ENCODE results near the gene TBC1D12. TPM values are rescaled to one million over a fixed set of nuclear protein-coding genes. Genes with fewer than 3 reads are reported as not detected.
"Not testable (repeated sequence)": the region's sequence is repeated elsewhere in the genome, so short reads cannot be mapped to it uniquely, and the experiment has no call there.

Gene TBC1D12
- total RNA-seq, 3 donors from 2014 or later, result 19.0 to 29.4 (median 27.2) TPM

DNA sequence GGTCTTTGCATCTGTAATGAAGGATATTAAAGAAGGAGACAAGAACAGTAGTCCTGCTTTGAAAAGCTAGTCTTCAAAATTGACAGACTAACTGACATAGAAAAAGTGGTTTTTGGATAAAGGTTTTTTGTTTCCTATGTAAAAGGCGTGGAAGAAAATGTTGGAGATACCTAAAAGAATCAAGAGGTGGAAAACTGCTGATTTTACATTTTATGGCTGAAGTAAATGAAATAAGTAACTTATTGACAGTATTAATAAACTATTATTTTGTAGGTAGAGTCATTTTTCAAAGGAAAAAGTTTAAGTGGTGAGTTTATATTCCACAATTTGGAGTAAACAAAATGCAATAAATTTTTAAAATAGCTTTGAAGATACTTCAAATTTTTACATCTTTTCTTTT lies 130.7 kb downstream of the TBC1D12 start:
- no peak for DNase-seq (ENCODE audit: low spot score in 2 of 2)
- Histone ChIP-seq H3K9me3 (no peaks in the 10 kb centered on the region), H3K4me1 (no peaks in the 10 kb centered on the region), H3K4me3 (no peak overlapping the region), H3K27me3 (no peaks in the 10 kb centered on the region), H3K36me3 (no peaks in the 10 kb centered on the region), H3K27ac (no peak overlapping the region)
- intact Hi-C loops (cut with DNase I; ENCODE audit: low total_unique reads), result no loop called here
- TF ChIP-seq POLR2A (IDR thresholded peaks at IDR 0.05) (no peak), POLR2AphosphoS5 (IDR thresholded peaks at IDR 0.05) (no peak)
- TF ChIP-seq, protein P1, sequence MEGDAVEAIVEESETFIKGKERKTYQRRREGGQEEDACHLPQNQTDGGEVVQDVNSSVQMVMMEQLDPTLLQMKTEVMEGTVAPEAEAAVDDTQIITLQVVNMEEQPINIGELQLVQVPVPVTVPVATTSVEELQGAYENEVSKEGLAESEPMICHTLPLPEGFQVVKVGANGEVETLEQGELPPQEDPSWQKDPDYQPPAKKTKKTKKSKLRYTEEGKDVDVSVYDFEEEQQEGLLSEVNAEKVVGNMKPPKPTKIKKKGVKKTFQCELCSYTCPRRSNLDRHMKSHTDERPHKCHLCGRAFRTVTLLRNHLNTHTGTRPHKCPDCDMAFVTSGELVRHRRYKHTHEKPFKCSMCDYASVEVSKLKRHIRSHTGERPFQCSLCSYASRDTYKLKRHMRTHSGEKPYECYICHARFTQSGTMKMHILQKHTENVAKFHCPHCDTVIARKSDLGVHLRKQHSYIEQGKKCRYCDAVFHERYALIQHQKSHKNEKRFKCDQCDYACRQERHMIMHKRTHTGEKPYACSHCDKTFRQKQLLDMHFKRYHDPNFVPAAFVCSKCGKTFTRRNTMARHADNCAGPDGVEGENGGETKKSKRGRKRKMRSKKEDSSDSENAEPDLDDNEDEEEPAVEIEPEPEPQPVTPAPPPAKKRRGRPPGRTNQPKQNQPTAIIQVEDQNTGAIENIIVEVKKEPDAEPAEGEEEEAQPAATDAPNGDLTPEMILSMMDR (IDR thresholded peaks at IDR 0.05), result no peak

DNA sequence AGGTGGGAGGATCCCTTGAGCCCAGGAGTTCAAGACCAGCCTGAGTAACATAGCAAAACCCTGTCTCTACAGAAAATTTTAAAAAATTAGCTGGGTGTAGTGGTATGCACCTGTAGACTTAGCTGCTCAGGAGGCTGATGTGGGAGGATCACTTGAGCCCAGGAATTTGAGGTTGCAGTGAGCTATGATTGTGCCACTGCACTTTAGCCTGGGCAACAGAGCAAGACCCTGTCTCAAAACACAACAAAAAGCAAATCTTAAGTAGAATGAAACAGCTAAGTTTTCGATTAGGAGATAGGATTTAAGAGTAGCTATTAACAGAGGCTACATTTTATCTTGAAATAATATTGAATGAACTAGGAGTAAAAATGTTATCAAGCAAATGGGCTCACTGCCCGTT lies 139.9 kb downstream of the TBC1D12 start:
- H3K4me1 ChIP-seq; intact Hi-C loops (cut with DNase I; ENCODE audit: low total_unique reads); H3K4me3 ChIP-seq; H3K27me3 ChIP-seq; H3K9me3 ChIP-seq; DNase-seq (ENCODE audit: low spot score in 2 of 2); H3K36me3 ChIP-seq; H3K27ac ChIP-seq: not testable (repeated sequence)

DNA sequence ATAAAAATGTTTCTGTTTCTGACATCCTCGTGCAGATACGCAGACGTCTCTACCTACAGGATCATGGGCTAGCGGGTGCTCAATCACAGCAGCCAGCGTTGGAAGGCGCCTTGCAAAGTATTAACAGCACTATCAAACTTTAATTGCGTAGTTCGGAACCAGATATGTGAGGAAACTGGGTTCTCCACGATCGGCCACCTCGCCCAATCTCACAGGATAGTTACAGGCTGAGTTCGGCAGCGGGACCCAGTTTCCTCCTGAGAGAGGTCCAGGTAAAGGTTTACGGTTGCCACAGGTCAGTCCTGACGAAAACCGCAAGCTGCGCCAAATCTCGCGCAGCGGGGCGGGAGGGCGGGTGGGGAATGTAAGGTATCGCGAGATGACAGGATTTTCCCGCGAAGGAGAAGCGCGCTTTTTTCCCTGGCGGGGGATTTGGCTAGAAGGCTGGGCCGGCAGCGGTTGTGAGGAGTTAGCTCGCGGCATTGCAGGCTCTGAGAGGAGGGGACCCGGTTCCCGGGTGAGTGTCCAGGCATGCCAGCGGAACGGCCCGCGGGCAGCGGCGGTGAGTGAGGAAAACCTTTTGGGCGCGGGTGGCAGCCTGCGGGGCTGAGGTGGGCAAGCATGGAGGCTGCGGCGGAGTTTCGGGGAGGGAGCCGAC lies 143.2 kb downstream of the TBC1D12 start, which contains the start of gene HELLS:
TSS of gene HELLS (plus strand) at position 398 of the 658 bp plus-strand sequence. CDS start at position 532, 134 bp downstream.
- peak within 1 kb of the TSS; percentile 60 to 70 for H3K27ac ChIP-seq
- TF ChIP-seq, protein P1 (IDR thresholded peaks at IDR 0.05), result no peak
- no peaks in the 10 kb centered on the region for H3K4me1 ChIP-seq
- peak within 1 kb of the TSS; percentile 63 to 66 (median 66) for H3K4me3 ChIP-seq
- H3K27me3 ChIP-seq, result no peaks in the 10 kb centered on the region
- H3K36me3 ChIP-seq, result no peaks in the 10 kb centered on the region
- no peaks in the 10 kb centered on the region for H3K9me3 ChIP-seq
- peak; percentile 66 to 76 for DNase-seq (ENCODE audit: low spot score in 2 of 2)
- intact Hi-C loops (cut with DNase I; ENCODE audit: low total_unique reads), result no loop called here

DNA sequence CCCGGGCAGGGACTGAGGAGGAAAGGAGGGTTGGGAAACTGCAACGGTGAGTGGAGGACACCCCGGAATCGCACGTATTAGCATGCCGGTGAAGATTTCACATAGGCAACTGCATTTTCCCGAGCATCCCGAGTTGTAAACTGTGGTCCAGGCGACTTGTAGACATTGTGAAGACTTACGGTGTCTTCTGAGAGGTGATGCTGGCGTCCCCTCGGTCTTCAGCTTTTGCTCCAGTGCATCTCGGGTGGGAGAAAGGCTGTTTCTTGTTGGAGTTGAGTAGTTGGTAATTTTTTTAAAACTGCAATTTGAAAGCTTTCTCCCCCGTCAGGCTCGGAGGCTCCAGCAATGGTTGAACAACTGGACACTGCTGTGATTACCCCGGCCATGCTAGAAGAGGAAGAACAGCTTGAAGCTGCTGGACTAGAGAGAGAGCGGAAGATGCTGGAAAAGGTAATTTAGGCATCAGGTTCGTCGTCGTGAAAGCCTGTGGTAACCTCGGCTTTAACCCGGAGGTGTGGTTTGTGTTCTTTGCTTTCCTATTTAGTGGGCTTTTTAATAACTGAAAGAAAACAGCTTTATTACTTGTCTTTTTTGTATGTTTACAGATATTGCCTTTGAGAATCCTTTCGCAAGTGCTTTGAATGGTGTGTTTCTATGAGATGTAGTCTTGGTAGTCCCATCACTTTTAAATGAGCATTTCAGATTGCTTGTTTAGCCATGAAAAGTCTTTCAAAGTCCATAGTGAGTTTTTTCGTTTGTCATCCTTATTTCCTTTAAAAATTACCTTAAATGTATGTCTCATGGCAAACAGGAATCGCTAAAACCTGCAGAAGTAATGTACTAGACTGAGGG lies 143.9 kb downstream of the TBC1D12 start:
- Histone ChIP-seq H3K36me3 (no peaks in the 10 kb centered on the region), H3K4me3 (peak overlapping the region; percentile 63 to 66 (median 66)), H3K27ac (peak overlapping the region in 1 of 2 donors; percentile 70), H3K27me3 (no peaks in the 10 kb centered on the region), H3K4me1 (no peaks in the 10 kb centered on the region), H3K9me3 (no peaks in the 10 kb centered on the region)
- DNase-seq (ENCODE audit: low spot score in 2 of 2), result no peak
- intact Hi-C loops (cut with DNase I; ENCODE audit: low total_unique reads), result no loop called here
- TF ChIP-seq POLR2A (IDR thresholded peaks at IDR 0.05) (no peak), POLR2AphosphoS5 (IDR thresholded peaks at IDR 0.05) (no peak)
- TF ChIP-seq, protein P1 (IDR thresholded peaks at IDR 0.05), result no peak

DNA sequence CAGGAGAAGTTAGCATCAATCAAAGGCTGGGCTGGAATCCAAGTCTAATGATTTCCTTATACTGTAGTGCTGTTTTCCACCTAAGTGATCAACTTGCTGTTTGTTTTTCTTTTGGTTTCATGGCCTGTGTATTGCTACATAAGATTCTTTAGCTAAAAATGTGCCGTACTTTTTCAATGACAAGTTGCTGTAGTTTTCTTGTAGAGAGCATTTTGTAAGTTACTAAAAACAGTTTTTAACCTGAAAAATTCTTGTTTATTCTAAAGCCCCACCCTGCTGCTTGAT lies 144.5 kb downstream of the TBC1D12 start:
- no peaks in the 10 kb centered on the region for H3K9me3 ChIP-seq
- TF ChIP-seq, protein P1 (IDR thresholded peaks at IDR 0.05), result no peak
- no peak for TF ChIP-seq POLR2AphosphoS5 (IDR thresholded peaks at IDR 0.05)
- TF ChIP-seq POLR2A (IDR thresholded peaks at IDR 0.05), result no peak
- no peaks in the 10 kb centered on the region for H3K27me3 ChIP-seq
- no peaks in the 10 kb centered on the region for H3K4me1 ChIP-seq
- no peak for DNase-seq (ENCODE audit: low spot score in 2 of 2)
- H3K36me3 ChIP-seq, result no peaks in the 10 kb centered on the region
- no peak overlapping the region for H3K27ac ChIP-seq
- intact Hi-C loops (cut with DNase I; ENCODE audit: low total_unique reads), result no loop called here
- no peak overlapping the region for H3K4me3 ChIP-seq
